GM23338 (cell line): ENCODE measurements around the gene ALG9. TPM values are rescaled to one million over a fixed set of nuclear protein-coding genes. Genes with fewer than 3 reads are reported as not detected.

Source experiments
- CREB1 ChIP-seq: fragments of 250-450 bp; sonication (Bioruptor Pico); IDR thresholded peaks from 2 replicates; pipeline ENCODE4 v1.5.0; 2020; ENCODE audit warnings: low read depth, mild to moderate bottlenecking, moderate library complexity
- CTCF ChIP-seq, 2 experiments: fragments of 200-600 bp in 1 of 2; sonication (generic) in 1 of 2; conservative IDR thresholded peaks; 2 replicates each; pipeline versions ENCODE4 v1.5.1 to v1.6.1; 2016 to 2017; ENCODE audit warnings: antibody characterized with exemption in 2 of 2, low read depth in 2 of 2, mild to moderate bottlenecking in 2 of 2, moderate library complexity in 1 of 2
- ETS1 ChIP-seq: IDR thresholded peaks from 2 replicates; pipeline ENCODE4 v1.6.1; 2016; ENCODE audit warnings: antibody characterized with exemption
- EZH2 ChIP-seq: fragments of 200-600 bp; sonication (generic); IDR thresholded peaks from one replicate; pipeline ENCODE4 v1.8.0; 2017; ENCODE audit warnings: antibody characterized with exemption, mild to moderate bottlenecking, low read depth; ENCODE audit not compliant: unreplicated experiment
- REST ChIP-seq: IDR thresholded peaks from one replicate; pipeline ENCODE4 v1.6.1; 2018; ENCODE audit warnings: antibody characterized with exemption; ENCODE audit not compliant: unreplicated experiment
- ZNF462 ChIP-seq: fragments of 250-450 bp; sonication (Bioruptor Pico); IDR thresholded peaks from 2 replicates; pipeline ENCODE4 v1.5.0; 2020; ENCODE audit warnings: mild to moderate bottlenecking, moderate library complexity
- polyA plus RNA-seq: library from polyadenylated mRNA; unstranded; fragments of >200 nt; fragmentation: Nextera tagmentation; extraction: Ambion mirVana; gene quantifications from 2 replicates; pipeline ENCODE4 v1.2.1, GENCODE V29; 2016
- total RNA-seq: library from RNA; depleted of rRNA; stranded (reverse); fragments of >200 nt; shearing (Covaris generic); gene quantifications from 2 replicates; pipeline ENCODE4 v1.2.3, GENCODE V29; 2014

ALG9 gene
- total and polyA plus RNA-seq, 2 experiments from 2014 or later, result 25.4 to 31.1 TPM

- TF ChIP-seq ZNF462 (CRISPR knock-in tag) (no peak), CTCF (conservative IDR thresholded peaks at IDR 0.05; ENCODE audit: low read depth in 2 of 2) (no peak), EZH2 (no peak), ETS1 (no peak), CREB1 (CRISPR knock-in tag) (no peak), REST (no peak)
Observed at GRCh38 chr11:111838054-111838453, 33.3 kb downstream of the ALG9 start (continued).
